Effector memory CD8-positive, alpha-beta T cell (primary cell): ENCODE data around the gene DRD4.

Experiments used
- ATAC-seq: fragments of 150-1000 bp; cut with Tn5 transposase; replicated peaks from 2 replicates; pipeline ENCODE4 v1.10.0; 2021; ENCODE audit warnings: mild to moderate bottlenecking, moderate library complexity
- DNase-seq, 3 experiments: peaks; one replicate each; pipeline ENCODE4 v3.0.0; 2021
- H3K27ac Mint-ChIP-seq, 2 donors: one replicate each; pipeline ENCODE4 v1.8.0; 2022; ENCODE audit warnings: mild to moderate bottlenecking in 2 of 2, mixed read lengths in 2 of 2, moderate library complexity in 2 of 2
- H3K27me3 Mint-ChIP-seq, 2 donors: one replicate each; pipeline ENCODE4 v1.8.0; 2022; ENCODE audit warnings: mixed read lengths in 2 of 2
- H3K36me3 Mint-ChIP-seq: one replicate; pipeline ENCODE4 v1.8.0; 2022; ENCODE audit warnings: mild to moderate bottlenecking, moderate library complexity, mixed read lengths; ENCODE audit not compliant: insufficient read depth
- H3K4me1 Mint-ChIP-seq, 2 donors: one replicate each; pipeline ENCODE4 v1.8.0; 2022; ENCODE audit warnings: low read depth in 2 of 2, mixed read lengths in 2 of 2
- H3K4me3 Mint-ChIP-seq, 2 donors: one replicate each; pipeline ENCODE4 v1.8.0; 2022; ENCODE audit warnings: mild to moderate bottlenecking in 2 of 2, mixed read lengths in 2 of 2, moderate library complexity in 2 of 2
- H3K9me3 Mint-ChIP-seq, 2 donors: one replicate each; pipeline ENCODE4 v1.8.0; 2022; ENCODE audit warnings: mixed read lengths in 2 of 2

The DRD4 gene

DNA sequence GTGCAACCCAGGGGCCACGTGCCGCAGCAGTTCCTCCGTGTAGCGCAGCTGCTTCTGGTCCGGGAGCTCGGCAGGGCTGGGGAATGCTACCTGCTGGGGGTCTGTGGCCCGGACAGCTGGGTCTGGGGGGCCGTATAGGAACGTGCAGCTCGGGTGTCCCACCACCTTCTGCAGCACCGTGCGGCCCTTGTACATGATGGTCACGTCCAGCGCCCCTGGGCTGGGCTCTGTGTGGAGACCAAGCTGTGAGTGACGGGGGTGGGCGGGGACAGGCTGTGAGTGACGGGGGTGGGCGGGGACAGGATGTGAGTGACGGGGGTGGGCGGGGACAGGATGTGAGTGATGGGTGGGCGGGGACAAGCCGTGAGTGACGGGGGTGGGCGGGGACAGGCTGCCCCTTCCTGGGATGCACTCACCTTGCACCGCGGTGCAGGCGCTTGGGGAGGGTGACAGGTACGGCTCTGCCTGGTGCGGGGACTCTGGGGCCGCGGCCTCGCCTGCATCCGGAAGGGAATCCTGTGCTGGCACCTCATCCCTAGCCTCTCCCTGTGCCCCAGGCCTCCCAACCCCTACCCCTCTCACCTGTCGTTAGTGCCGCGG is 23.6 kb upstream of the DRD4 start:
- Mint-ChIP-seq H3K9me3 (no peaks in the 10 kb centered on the region), H3K27ac (peak overlapping the region in 1 of 2 donors; percentile 90), H3K4me3 (peak overlapping the region in 1 of 2 donors; percentile 69), H3K36me3 (peaks cover 75% of the 10 kb centered on the region), H3K27me3 (no peaks in the 10 kb centered on the region), H3K4me1 (peaks cover 6 to 21% of the 10 kb centered on the region in 2 donors)
- DNase-seq (peak; percentile 50 to 80 (median 68)), ATAC-seq (peak; percentile 47)

DNA sequence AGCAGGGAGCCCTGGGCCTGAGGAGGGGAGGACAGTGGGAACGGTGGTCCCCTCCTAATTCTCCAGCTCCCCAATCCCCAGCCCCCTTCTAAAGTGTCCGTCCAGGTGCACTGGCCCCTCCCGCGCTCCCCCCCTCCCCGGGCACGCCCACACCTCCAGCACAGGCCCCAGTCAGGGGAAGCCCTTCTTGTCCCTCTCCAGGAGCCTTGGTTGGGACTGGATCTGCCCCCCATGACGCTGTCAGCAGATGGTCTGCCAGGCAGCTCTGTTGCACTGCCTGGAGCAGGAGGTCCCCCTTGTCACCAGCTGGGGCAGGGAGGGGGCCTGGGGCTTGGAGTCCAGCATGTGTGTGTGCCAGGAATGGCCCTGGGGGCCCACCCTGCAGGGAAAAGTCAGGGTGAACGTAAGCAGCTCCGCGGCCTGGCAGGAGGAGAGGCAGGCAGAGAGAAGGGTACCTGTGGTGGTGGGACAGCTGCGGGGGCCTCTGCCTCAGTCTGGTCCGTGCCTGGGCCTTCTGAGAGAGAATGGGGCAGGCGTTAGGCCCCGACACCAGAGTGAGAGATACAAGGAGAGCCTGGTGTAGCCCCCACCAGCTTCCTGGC is 22.9 kb upstream of the DRD4 start:
- no peak for DNase-seq
- Mint-ChIP-seq H3K4me1 (peaks cover 6 to 21% of the 10 kb centered on the region in 2 donors), H3K4me3 (peak overlapping the region; percentile 69 to 87), H3K9me3 (no peaks in the 10 kb centered on the region), H3K36me3 (peaks cover 72% of the 10 kb centered on the region), H3K27ac (peak overlapping the region; percentile 89 to 90), H3K27me3 (no peaks in the 10 kb centered on the region)
- no peak for ATAC-seq

GRCh38 chr11:614623-615503 is 22.2 kb upstream of the DRD4 start:
- Mint-ChIP-seq H3K4me1 (peaks cover 6 to 21% of the 10 kb centered on the region in 2 donors), H3K4me3 (peak overlapping the region; percentile 85 to 87), H3K9me3 (no peaks in the 10 kb centered on the region), H3K27me3 (no peaks in the 10 kb centered on the region), H3K27ac (peak overlapping the region; percentile 89 to 90), H3K36me3 (peaks cover 66% of the 10 kb centered on the region)
- DNase-seq (no peak), ATAC-seq (no peak)

DNA sequence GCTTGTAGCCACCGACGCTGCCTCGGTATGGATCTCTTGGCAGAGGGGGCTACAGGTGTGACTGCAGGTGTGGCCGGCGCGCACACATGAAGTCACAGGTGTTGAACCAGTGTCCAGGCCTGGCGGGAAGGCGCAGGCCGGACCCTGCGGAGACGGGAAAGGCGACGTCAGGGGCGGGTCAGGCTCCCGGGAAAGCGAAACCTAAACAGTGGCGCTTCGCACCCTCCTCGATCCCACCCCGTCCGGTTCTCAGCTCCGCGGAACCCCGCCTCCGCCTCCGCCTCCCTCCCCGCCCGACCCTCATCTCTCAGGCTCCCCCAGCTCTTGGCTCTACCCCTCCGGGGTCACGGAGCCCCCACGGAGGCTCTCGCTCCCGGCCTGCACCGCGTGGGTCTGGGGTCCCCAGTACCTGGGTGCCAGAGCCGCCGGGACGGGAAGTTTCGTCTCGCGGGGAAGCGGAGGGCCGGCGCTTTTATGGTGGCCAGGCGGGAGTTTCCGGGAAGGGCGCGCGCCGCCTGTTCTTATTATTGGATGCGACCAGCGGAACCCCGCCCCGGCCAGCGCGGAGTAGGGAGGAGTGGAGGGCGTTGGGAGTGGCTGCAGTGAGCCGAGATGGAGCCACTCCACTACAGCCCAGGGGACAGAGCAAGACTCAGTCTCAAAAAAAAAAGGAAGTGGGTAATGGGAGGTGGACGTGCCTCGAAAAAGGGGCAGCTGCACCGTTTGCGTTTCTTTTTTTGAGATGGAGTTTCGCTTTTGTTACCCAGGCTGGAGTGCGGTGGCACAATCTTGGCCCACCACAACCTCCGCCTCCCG is 21.4 kb upstream of the DRD4 start, which contains the start of gene IRF7:
TSS of gene IRF7 (minus strand) at position 447 of the 816 bp plus-strand sequence. CDS start 586 bp downstream, outside the sequence.
- Mint-ChIP-seq H3K27ac (peak within 1 kb of the TSS; percentile 89 to 90), H3K4me1 (peaks cover 6 to 21% of the 10 kb centered on the region in 2 donors), H3K4me3 (peak within 1 kb of the TSS; percentile 85 to 87), H3K9me3 (no peaks in the 10 kb centered on the region), H3K36me3 (peaks cover 58% of the 10 kb centered on the region), H3K27me3 (no peaks in the 10 kb centered on the region)
- DNase-seq (peak; percentile 81 to 82 (median 81)), ATAC-seq (peak; percentile 80)

GRCh38 chr11:616320-617198 is 20.5 kb upstream of the DRD4 start:
- Mint-ChIP-seq H3K9me3 (no peaks in the 10 kb centered on the region), H3K27me3 (no peaks in the 10 kb centered on the region), H3K4me1 (peaks cover 6 to 21% of the 10 kb centered on the region in 2 donors), H3K27ac (peak overlapping the region; percentile 88 to 90), H3K4me3 (peak overlapping the region; percentile 85 to 87), H3K36me3 (peaks cover 49% of the 10 kb centered on the region)
- no peak for DNase-seq
- no peak for ATAC-seq

- Mint-ChIP-seq H3K4me3 (no peak overlapping the region), H3K9me3 (no peaks in the 10 kb centered on the region), H3K36me3 (peaks cover 41% of the 10 kb centered on the region), H3K4me1 (peaks cover 6 to 17% of the 10 kb centered on the region in 2 donors), H3K27me3 (no peaks in the 10 kb centered on the region), H3K27ac (no peak overlapping the region)
- ATAC-seq: no peak
- DNase-seq: no peak
These were observed 19.7 kb upstream of the DRD4 start for GRCh38 chr11:617199-617911.

DNA sequence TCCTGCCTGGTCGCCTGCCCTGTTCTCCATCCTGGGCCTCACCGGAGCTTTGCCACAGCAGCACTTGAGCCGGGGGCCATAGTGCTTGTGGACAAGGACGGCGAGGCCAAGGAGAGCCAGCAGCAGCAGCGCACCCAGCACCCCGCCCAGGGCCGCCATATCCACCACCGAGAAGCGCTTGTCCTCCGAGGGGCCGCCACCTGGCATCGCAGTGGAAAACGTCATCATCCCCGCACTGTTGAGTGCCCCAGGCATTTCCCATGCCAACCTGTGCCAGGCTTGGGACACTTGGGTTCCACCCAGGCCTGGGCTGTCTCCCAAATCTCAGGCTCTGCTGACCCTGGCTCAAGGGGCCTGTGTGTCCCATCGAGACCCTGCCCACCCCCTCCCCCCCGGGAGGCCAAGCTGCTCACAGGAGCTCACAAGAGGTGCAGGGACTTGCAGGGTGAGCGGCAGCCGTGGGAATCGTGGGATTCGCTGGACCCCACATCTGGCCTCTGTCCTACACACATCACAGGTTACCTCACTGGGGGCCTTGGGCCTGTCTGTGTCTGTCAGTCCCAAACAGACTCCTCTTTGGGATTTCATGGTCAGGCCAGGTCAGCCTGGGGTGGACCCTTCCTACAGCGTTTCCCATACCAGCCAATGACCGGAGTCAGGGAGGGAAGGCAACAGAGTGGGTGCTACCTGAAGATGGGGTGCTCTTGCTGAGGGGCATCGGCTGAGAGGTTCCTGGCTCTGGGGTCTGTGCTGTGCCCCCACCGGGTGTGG is 19.0 kb upstream of the DRD4 start:
- Mint-ChIP-seq H3K4me3 (no peak overlapping the region), H3K4me1 (peaks cover 6 to 12% of the 10 kb centered on the region in 2 donors), H3K36me3 (peaks cover 38% of the 10 kb centered on the region), H3K9me3 (no peaks in the 10 kb centered on the region), H3K27me3 (peaks cover 2 to 3% of the 10 kb centered on the region in 2 donors), H3K27ac (peak overlapping the region in 1 of 2 donors; percentile 87)
- DNase-seq: no peak
- no peak for ATAC-seq

GRCh38 chr11:618856-619627 is 18.0 kb upstream of the DRD4 start:
- ATAC-seq (no peak), DNase-seq (no peak)
- peaks cover 7 to 11% of the 10 kb centered on the region in 2 donors for H3K27me3 Mint-ChIP-seq
- H3K4me3 Mint-ChIP-seq: no peak overlapping the region
- peaks cover 32% of the 10 kb centered on the region for H3K36me3 Mint-ChIP-seq
- no peaks in the 10 kb centered on the region for H3K9me3 Mint-ChIP-seq
- peaks cover 6 to 11% of the 10 kb centered on the region in 2 donors for H3K4me1 Mint-ChIP-seq
- H3K27ac Mint-ChIP-seq: peak overlapping the region in 1 of 2 donors; percentile 87

DNA sequence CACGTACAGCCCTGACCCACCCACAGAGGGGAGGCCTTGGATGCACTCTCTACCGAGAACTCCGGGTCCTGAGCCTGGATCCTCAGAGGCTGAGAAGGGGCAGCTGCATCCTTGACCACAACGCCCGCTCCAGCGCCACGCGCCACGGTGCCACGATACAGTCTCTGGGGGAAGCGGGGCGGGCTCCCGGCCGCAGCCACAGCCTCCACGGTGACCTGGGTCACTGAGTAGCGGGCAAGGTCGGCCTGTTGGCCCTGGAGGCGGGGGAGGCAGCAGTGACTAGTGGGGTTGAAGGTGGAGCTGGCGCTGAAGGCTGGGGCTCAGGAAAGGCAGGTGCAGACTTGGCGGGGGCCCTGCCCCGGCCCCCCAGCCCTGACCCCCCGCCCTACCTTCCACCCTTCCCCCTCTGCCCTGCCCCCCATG is 17.4 kb upstream of the DRD4 start:
- peaks cover 27% of the 10 kb centered on the region for H3K36me3 Mint-ChIP-seq
- no peak overlapping the region for H3K4me3 Mint-ChIP-seq
- H3K27ac Mint-ChIP-seq: no peak overlapping the region
- ATAC-seq (no peak), DNase-seq (no peak)
- H3K9me3 Mint-ChIP-seq: no peaks in the 10 kb centered on the region
- H3K27me3 Mint-ChIP-seq: peaks cover 7 to 16% of the 10 kb centered on the region in 2 donors
- H3K4me1 Mint-ChIP-seq: peaks cover 6 to 8% of the 10 kb centered on the region in 2 donors

- peaks cover 24% of the 10 kb centered on the region for H3K36me3 Mint-ChIP-seq
- no peak for ATAC-seq
- H3K9me3 Mint-ChIP-seq: no peaks in the 10 kb centered on the region
- peaks cover 7 to 22% of the 10 kb centered on the region in 2 donors for H3K27me3 Mint-ChIP-seq
- no peak overlapping the region for H3K4me3 Mint-ChIP-seq
- H3K4me1 Mint-ChIP-seq: peaks cover 6 to 8% of the 10 kb centered on the region in 2 donors
- DNase-seq: no peak
- H3K27ac Mint-ChIP-seq: no peak overlapping the region
These were observed 16.9 kb upstream of the DRD4 start for GRCh38 chr11:620201-620600.
